GM06990 (cell line): Measurements from ENCODE around the gene TIMM21.

ENCODE experiments used
- DNase-seq: peaks from one replicate; pipeline ENCODE4 v3.0.0-alpha.2; 2011; ENCODE audit not compliant: insufficient read length; ENCODE audit errors: extremely low read depth
- H3K27me3 ChIP-seq: replicated peaks from 2 replicates; pipeline ENCODE4 v1.6.0; 2011; ENCODE audit warnings: low read length; ENCODE audit not compliant: control insufficient read depth, insufficient read depth
- H3K36me3 ChIP-seq: 2 replicates; pipeline ENCODE4 v1.5.1; 2011; ENCODE audit warnings: low read length; ENCODE audit not compliant: control insufficient read depth, insufficient read depth
- H3K4me3 ChIP-seq: replicated peaks from 2 replicates; pipeline ENCODE4 v1.5.1; 2011; ENCODE audit warnings: low read depth, mild to moderate bottlenecking, control low read depth, low read length
- TF ChIP-seq, protein P1 (sequence below): IDR thresholded peaks from 2 replicates; pipeline ENCODE4 v1.5.1; 2011; ENCODE audit warnings: low read length, control low read depth, mild to moderate bottlenecking, inconsistent platforms; ENCODE audit not compliant: insufficient read depth, poor library complexity, severe bottlenecking

Gene TIMM21

DNA sequence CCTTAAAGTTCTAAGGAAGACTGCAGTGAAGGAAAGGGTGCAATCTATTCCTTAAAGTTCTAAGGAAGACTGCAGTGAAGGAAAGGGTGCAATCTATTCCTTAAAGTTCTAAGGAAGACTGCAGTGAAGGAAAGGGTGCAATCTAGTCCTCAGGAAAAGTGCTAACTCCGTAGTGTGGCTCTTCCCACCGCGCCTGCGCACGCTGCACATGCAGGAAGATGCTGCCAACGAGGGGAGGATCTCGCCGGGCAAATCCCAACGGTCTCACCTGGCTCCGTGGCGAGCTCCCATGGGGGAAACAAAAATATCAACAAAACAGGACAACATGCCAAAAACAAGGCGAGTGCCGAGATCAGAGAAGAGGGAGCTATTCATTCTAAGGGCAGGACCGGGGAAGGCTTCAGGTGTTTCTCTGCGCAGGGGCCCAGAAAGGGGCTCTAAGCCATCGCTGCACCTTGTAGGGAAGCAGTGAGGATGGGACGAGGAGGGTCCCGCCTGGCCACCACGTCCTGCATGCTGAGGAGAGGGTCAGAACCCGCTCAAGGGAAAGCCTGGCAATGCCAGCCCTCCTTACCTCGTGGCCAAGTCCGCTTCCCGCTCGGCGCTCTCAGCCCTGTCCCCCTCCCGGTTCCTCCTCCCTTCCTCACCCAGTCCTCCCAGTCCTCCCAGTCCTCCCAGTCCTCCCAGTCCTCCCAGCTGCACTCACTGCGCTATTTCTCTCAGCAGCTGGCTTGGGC is 24.5 kb downstream of the TIMM21 start:
- no peak for DNase-seq
- Histone ChIP-seq H3K4me3 (no peak overlapping the region), H3K36me3 (no peaks in the 10 kb centered on the region), H3K27me3 (peaks cover 2% of the 10 kb centered on the region)
- TF ChIP-seq, protein P1, sequence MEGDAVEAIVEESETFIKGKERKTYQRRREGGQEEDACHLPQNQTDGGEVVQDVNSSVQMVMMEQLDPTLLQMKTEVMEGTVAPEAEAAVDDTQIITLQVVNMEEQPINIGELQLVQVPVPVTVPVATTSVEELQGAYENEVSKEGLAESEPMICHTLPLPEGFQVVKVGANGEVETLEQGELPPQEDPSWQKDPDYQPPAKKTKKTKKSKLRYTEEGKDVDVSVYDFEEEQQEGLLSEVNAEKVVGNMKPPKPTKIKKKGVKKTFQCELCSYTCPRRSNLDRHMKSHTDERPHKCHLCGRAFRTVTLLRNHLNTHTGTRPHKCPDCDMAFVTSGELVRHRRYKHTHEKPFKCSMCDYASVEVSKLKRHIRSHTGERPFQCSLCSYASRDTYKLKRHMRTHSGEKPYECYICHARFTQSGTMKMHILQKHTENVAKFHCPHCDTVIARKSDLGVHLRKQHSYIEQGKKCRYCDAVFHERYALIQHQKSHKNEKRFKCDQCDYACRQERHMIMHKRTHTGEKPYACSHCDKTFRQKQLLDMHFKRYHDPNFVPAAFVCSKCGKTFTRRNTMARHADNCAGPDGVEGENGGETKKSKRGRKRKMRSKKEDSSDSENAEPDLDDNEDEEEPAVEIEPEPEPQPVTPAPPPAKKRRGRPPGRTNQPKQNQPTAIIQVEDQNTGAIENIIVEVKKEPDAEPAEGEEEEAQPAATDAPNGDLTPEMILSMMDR = no peak

DNA sequence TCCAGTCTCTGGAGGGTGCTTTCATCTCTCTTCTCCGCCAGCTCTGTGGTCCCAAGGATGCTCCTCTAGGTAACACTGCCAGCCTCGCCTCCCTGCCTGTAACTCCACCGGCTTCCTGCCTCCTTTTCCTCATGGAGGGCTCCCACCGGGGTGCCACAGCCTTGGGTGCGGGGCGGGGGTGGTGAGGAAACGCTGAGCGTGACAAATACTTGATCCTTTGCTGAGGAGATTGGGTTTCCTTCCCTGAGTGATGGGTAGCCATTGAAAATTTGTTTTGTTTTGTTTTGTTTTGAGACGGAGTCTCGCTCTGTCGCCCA is 25.1 kb downstream of the TIMM21 start:
- Histone ChIP-seq H3K36me3 (no peaks in the 10 kb centered on the region), H3K4me3 (no peak overlapping the region), H3K27me3 (peaks cover 2% of the 10 kb centered on the region)
- TF ChIP-seq, protein P1 = no peak
- DNase-seq = no peak

DNA sequence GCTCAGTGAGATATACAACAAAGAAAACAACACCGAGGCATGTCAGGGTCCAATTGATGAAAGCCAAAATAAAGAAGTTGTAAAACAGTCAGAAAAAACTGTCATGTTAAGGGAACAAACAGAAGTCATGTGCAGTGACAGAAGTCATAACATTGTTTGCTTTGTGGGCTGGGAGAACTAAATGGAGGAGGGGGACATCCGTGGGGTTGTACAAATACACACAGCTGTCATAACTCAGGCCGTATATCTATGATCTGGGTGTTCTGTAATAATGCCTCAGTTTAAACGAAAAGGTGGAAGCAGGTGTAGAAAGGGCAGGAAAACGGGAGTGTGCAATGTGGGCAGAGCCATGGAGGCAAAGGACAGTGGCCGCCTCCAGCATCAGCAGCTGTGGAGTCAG is 27.3 kb downstream of the TIMM21 start:
- Histone ChIP-seq H3K36me3 (no peaks in the 10 kb centered on the region), H3K27me3 (peaks cover 2% of the 10 kb centered on the region), H3K4me3 (no peak overlapping the region)
- no peak for DNase-seq
- TF ChIP-seq, protein P1 = no peak

DNA sequence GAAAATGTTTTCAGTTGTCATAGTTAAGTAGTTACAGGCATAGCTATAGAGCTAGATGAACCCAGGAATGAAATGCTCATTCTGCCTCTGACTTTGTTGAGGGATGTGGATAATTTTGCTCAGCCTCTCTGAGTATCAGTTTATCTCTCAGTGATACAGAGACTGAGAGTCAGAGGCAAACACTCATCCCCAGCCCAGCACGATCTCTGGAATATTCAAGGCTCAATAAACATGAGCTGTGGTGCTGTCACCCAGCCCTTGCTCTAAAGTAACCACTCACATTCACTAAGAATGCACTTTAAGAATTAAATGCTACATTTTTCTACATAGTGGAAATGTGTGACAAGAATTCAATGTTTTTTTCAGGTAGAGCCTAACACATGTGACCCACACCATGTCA is 30.6 kb downstream of the TIMM21 start:
- DNase-seq = no peak
- Histone ChIP-seq H3K27me3 (peaks cover 2% of the 10 kb centered on the region), H3K36me3 (no peaks in the 10 kb centered on the region), H3K4me3 (no peak overlapping the region)
- TF ChIP-seq, protein P1 = no peak

DNA sequence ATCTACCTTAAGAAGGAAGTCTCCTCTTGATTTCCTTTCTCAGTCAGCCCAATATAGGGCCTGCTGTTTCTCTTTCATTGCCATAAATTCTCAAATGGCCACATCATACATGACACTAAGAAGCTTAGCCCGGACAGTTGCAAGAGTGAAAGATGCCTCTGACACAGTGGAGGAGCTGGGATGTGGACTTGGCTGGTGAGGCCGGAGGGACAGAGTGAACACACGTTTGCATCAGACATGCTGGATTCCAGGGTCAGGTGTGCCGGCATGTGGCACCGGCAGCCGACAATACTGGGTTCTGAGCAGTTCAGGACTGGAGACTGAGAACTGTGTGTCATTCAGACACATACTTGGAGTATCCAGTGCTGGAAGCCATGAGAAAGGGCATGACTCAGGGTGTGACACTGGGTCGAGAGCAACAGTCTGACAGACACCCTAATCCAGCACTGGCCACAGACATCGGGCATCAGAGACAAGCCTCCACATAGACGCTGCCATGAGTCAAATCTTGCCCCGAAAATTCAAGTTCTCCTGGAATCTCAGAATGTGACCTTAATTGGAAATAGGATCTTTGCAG is 31.4 kb downstream of the TIMM21 start:
- DNase-seq = no peak
- Histone ChIP-seq H3K36me3 (no peaks in the 10 kb centered on the region), H3K27me3 (peaks cover 2% of the 10 kb centered on the region), H3K4me3 (no peak overlapping the region)
- TF ChIP-seq, protein P1 = no peak
